SK-N-SH (cell line): ENCODE results near the gene CCDC102B. TPM values are rescaled to one million over a fixed set of nuclear protein-coding genes. Genes with fewer than 3 reads are reported as not detected.

Experiments used
- CTCF ChIA-PET: fragments of 300-600, 350-600 bp; formaldehyde crosslinking; extraction: SDS; loops from one replicate; lab custom pipeline; 2021; lab: Yijun Ruan, JAX
- POLR2A ChIA-PET: fragments of 350-600 bp; sonication (Branson Sonifier 250); formaldehyde crosslinking; extraction: SDS; loops from one replicate; lab custom pipeline; 2020; ENCODE audit warnings: antibody characterized with exemption, inconsistent platforms; lab: Yijun Ruan, JAX
- DNase-seq: peaks from one replicate; pipeline ENCODE4 v3.0.0; 2012
- H2AFZ ChIP-seq: fragments of 200-600 bp; sonication (generic); 2 replicates; pipeline ENCODE4 v1.8.1; 2016; ENCODE audit warnings: antibody characterized with exemption, mild to moderate bottlenecking, low read depth
- H3F3A ChIP-seq: fragments of 200-600 bp; sonication (generic); replicated peaks from 2 replicates; pipeline ENCODE3; 2016; ENCODE audit warnings: antibody characterized with exemption, mild to moderate bottlenecking; ENCODE audit not compliant: insufficient read depth
- H3K27ac ChIP-seq, 2 experiments: fragments of 200-500 bp in 1 of 2; fragments of 200-600 bp in 1 of 2; sonication (Bioruptor generic) in 1 of 2; sonication (generic), shearing (Covaris generic) in 1 of 2; 2 replicates each; pipeline versions ENCODE4 v1.5.1 to v1.6.1; 2014 to 2016; ENCODE audit warnings: low read depth in 2 of 2, inconsistent platforms in 1 of 2, low read length in 1 of 2, mild to moderate bottlenecking in 1 of 2, mixed read lengths in 1 of 2
- H3K27me3 ChIP-seq: fragments of 200-600 bp; sonication (generic), shearing (Covaris generic); 2 replicates; pipeline ENCODE4 v1.6.1; 2016; ENCODE audit warnings: mixed run types; ENCODE audit not compliant: insufficient read depth
- H3K36me3 ChIP-seq, 2 experiments: fragments of 200-500 bp in 1 of 2; fragments of 200-600 bp in 1 of 2; sonication (Bioruptor generic) in 1 of 2; sonication (generic) in 1 of 2; replicated peaks in 1 of 2; 2 replicates each; pipeline versions ENCODE3 to v1.5.1; 2014 to 2016; ENCODE audit warnings: low read length in 1 of 2, mild to moderate bottlenecking in 1 of 2; ENCODE audit not compliant: insufficient read depth in 2 of 2, control insufficient read depth in 1 of 2
- H3K4me1 ChIP-seq, 2 experiments: fragments of 200-500 bp in 1 of 2; fragments of 200-600 bp in 1 of 2; sonication (Bioruptor generic) in 1 of 2; sonication (generic), shearing (Covaris generic) in 1 of 2; 2 replicates each; pipeline versions ENCODE4 v1.5.1 to v1.6.1; 2014 to 2016; ENCODE audit warnings: low read depth in 1 of 2, low read length in 1 of 2, mixed run types in 1 of 2; ENCODE audit not compliant: insufficient read depth in 2 of 2, control insufficient read depth in 1 of 2
- H3K4me2 ChIP-seq: fragments of 200-600 bp; sonication (generic), shearing (Covaris generic); 2 replicates; pipeline ENCODE4 v1.6.1; 2017; ENCODE audit warnings: mixed run types
- H3K4me3 ChIP-seq, 2 experiments: fragments of 200-500 bp in 1 of 2; fragments of 200-600 bp in 1 of 2; sonication (Bioruptor generic) in 1 of 2; sonication (generic), shearing (Covaris generic) in 1 of 2; 2 replicates each; pipeline versions ENCODE4 v1.5.1 to v1.8.1; 2014 to 2016; ENCODE audit warnings: low read depth in 2 of 2, inconsistent platforms in 1 of 2, low read length in 1 of 2, mild to moderate bottlenecking in 1 of 2, mixed read lengths in 1 of 2, moderate library complexity in 1 of 2
- H3K79me2 ChIP-seq: fragments of 200-600 bp; sonication (generic); 2 replicates; pipeline ENCODE4 v1.8.1; 2017; ENCODE audit warnings: mild to moderate bottlenecking; ENCODE audit not compliant: insufficient read depth
- H3K9ac ChIP-seq: fragments of 200-600 bp; sonication (generic); 2 replicates; pipeline ENCODE4 v1.6.1; 2017; ENCODE audit warnings: mixed run types
- H3K9me2 ChIP-seq: fragments of 200-600 bp; sonication (generic); 2 replicates; pipeline ENCODE4 v1.6.1; 2017; ENCODE audit warnings: mixed run types
- H3K9me3 ChIP-seq: fragments of 200-600 bp; sonication (generic); 2 replicates; pipeline ENCODE4 v1.6.1; 2017; ENCODE audit warnings: mixed run types, mild to moderate bottlenecking, moderate library complexity
- H4K20me1 ChIP-seq: fragments of 200-600 bp; sonication (generic); 2 replicates; pipeline ENCODE4 v1.6.1; 2017; ENCODE audit warnings: mild to moderate bottlenecking, mixed run types; ENCODE audit not compliant: insufficient read depth
- FOSL2 ChIP-seq: IDR thresholded peaks from 2 replicates; pipeline ENCODE4 v1.4.0; 2012; ENCODE audit warnings: low read depth, mild to moderate bottlenecking, moderate library complexity, borderline replicate concordance
- FOXJ3 ChIP-seq: sonication (generic); formaldehyde crosslinking; IDR thresholded peaks from 2 replicates; pipeline ENCODE4 v1.5.1; 2020; ENCODE audit warnings: mild to moderate bottlenecking, missing genetic modification reagents
- FOXM1 ChIP-seq: IDR thresholded peaks from 2 replicates; pipeline ENCODE4 v1.4.0; 2012; ENCODE audit warnings: low read depth, mild to moderate bottlenecking
- GATA2 ChIP-seq: sonication (generic); formaldehyde crosslinking; IDR thresholded peaks from 2 replicates; pipeline ENCODE4 v1.5.0; 2020; ENCODE audit warnings: mild to moderate bottlenecking, missing genetic modification reagents
- NFIC ChIP-seq: IDR thresholded peaks from 2 replicates; pipeline ENCODE4 v1.4.0; 2012; ENCODE audit warnings: borderline replicate concordance
- NRF1 ChIP-seq: IDR thresholded peaks from 2 replicates; pipeline ENCODE4 v1.6.1; 2012; ENCODE audit warnings: low read depth, mild to moderate bottlenecking, low read length
- PBX3 ChIP-seq: IDR thresholded peaks from 2 replicates; pipeline ENCODE4; 2012
- POLR2AphosphoS5 ChIP-seq: IDR thresholded peaks from 2 replicates; pipeline ENCODE4 v1.6.1; 2012; ENCODE audit warnings: low read depth, low read length
- RCOR1 ChIP-seq: fragments of 150-350 bp; IDR thresholded peaks from 2 replicates; pipeline ENCODE4 v1.6.1; 2017; ENCODE audit warnings: antibody characterized with exemption, low read length
- RXRA ChIP-seq: IDR thresholded peaks from 2 replicates; pipeline ENCODE4 v1.4.0; 2012; ENCODE audit warnings: low read depth, mild to moderate bottlenecking, borderline replicate concordance
- SIN3A ChIP-seq: IDR thresholded peaks from 2 replicates; pipeline ENCODE4 v1.6.1; 2012; ENCODE audit warnings: low read depth, mild to moderate bottlenecking, low read length, moderate library complexity, borderline replicate concordance
- SMC3 ChIP-seq: IDR thresholded peaks from 2 replicates; pipeline ENCODE4 v1.6.1; 2012; ENCODE audit warnings: low read depth, low read length, improper control_type of control experiment
- TAF1 ChIP-seq: IDR thresholded peaks from 2 replicates; pipeline ENCODE4 v1.6.1; 2012; ENCODE audit warnings: low read depth, mild to moderate bottlenecking, low read length, moderate library complexity, borderline replicate concordance
- TCF12 ChIP-seq: IDR thresholded peaks from 2 replicates; pipeline ENCODE4 v1.4.0; 2012
- TEAD4 ChIP-seq: IDR thresholded peaks from 2 replicates; pipeline ENCODE4 v1.4.0; 2012; ENCODE audit warnings: mild to moderate bottlenecking, borderline replicate concordance; ENCODE audit not compliant: insufficient read depth
- WGBS: methylation state at CpG from one replicate; pipeline ENCODE4 v1.1.6; 2017; ENCODE audit warnings: low lambda C conversion rate; 5-methylcytosine and 5-hydroxymethylcytosine counted together
- polyA plus RNA-seq, 3 experiments: library from polyadenylated mRNA; depleted of rRNA; stranded (reverse); fragments of >200 nt; gene quantifications; 2 replicates each; pipeline ENCODE4 v1.2.3, GENCODE V29; 2012
- TF ChIP-seq, protein P1 (sequence below): IDR thresholded peaks from 2 replicates; pipeline ENCODE4 v1.4.0; 2012; ENCODE audit warnings: low read depth, borderline replicate concordance
- TF ChIP-seq, protein P2 (sequence below): IDR thresholded peaks from 2 replicates; pipeline ENCODE4 v1.6.1; 2012; ENCODE audit warnings: mild to moderate bottlenecking, low read depth, low read length, moderate library complexity

Gene CCDC102B
- polyA plus RNA-seq, 1 of the 3 experiments (the other 2 are of a cell fraction): 2.0 TPM

DNA sequence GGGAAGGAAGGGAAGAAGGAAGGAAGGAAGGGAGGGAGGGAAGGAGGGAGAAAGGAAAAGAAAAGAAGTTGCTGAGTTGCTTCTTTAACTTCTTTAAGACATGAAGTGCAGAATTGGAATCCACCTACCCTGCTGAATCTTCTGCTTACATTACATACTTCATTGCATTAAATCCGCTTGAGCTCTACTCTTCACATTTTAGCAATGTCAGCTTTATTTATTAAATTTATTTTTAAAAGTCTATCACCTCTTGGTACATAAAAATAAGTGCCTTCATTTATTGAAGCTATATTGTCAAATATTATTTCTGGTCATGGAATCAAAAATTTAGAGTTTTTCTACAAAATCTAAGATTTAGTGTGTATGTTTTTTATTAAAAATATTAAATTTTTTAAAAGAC, 284.6 kb downstream of the CCDC102B start (continued):
- TF ChIP-seq, protein P1, sequence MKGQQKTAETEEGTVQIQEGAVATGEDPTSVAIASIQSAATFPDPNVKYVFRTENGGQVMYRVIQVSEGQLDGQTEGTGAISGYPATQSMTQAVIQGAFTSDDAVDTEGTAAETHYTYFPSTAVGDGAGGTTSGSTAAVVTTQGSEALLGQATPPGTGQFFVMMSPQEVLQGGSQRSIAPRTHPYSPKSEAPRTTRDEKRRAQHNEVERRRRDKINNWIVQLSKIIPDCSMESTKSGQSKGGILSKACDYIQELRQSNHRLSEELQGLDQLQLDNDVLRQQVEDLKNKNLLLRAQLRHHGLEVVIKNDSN: no peak
- no peak for TF ChIP-seq NFIC
- no peak for TF ChIP-seq NRF1
- TF ChIP-seq RXRA: no peak

- H3K27ac ChIP-seq: no peak overlapping the region
- POLR2A ChIA-PET: no interaction called here
- WGBS: 85% methylated on average over 5 of the region's 5 CpGs
- no peak overlapping the region for H3K9ac ChIP-seq
- no peaks in the 10 kb centered on the region for H3K36me3 ChIP-seq
- no peak overlapping the region; the same call in 1 of the 2 replicates for H2AFZ ChIP-seq
- H3F3A ChIP-seq: no peaks in the 10 kb centered on the region
- no peaks in the 10 kb centered on the region; the same call in 1 of the 2 replicates for H3K79me2 ChIP-seq
- no peaks in the 10 kb centered on the region for H3K4me1 ChIP-seq
- no peaks in the 10 kb centered on the region for H3K9me2 ChIP-seq
- no peaks in the 10 kb centered on the region; the same call in 1 of the 2 replicates for H3K9me3 ChIP-seq
- DNase-seq: no peak
- no peak overlapping the region for H3K4me2 ChIP-seq
- TF ChIP-seq FOSL2 (no peak), RCOR1 (no peak), FOXJ3 (CRISPR knock-in tag) (no peak), POLR2AphosphoS5 (no peak), SIN3A (no peak), TCF12 (no peak), GATA2 (CRISPR knock-in tag) (no peak), NFIC (no peak), TAF1 (no peak), TEAD4 (no peak), FOXM1 (no peak), SMC3 (no peak), PBX3 (no peak)
- TF ChIP-seq, protein P1: no peak
- TF ChIP-seq, protein P2, sequence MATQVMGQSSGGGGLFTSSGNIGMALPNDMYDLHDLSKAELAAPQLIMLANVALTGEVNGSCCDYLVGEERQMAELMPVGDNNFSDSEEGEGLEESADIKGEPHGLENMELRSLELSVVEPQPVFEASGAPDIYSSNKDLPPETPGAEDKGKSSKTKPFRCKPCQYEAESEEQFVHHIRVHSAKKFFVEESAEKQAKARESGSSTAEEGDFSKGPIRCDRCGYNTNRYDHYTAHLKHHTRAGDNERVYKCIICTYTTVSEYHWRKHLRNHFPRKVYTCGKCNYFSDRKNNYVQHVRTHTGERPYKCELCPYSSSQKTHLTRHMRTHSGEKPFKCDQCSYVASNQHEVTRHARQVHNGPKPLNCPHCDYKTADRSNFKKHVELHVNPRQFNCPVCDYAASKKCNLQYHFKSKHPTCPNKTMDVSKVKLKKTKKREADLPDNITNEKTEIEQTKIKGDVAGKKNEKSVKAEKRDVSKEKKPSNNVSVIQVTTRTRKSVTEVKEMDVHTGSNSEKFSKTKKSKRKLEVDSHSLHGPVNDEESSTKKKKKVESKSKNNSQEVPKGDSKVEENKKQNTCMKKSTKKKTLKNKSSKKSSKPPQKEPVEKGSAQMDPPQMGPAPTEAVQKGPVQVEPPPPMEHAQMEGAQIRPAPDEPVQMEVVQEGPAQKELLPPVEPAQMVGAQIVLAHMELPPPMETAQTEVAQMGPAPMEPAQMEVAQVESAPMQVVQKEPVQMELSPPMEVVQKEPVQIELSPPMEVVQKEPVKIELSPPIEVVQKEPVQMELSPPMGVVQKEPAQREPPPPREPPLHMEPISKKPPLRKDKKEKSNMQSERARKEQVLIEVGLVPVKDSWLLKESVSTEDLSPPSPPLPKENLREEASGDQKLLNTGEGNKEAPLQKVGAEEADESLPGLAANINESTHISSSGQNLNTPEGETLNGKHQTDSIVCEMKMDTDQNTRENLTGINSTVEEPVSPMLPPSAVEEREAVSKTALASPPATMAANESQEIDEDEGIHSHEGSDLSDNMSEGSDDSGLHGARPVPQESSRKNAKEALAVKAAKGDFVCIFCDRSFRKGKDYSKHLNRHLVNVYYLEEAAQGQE: no peak
- CTCF ChIA-PET: no interaction called here
- no peaks in the 10 kb centered on the region for H3K27me3 ChIP-seq
- no peaks in the 10 kb centered on the region for H4K20me1 ChIP-seq
- no peak overlapping the region for H3K4me3 ChIP-seq
Observed at GRCh38 chr18:69085951-69086350, 288.1 kb downstream of the CCDC102B start.
